Measurements from ENCODE around the gene GPR31.
"Not testable (repeated sequence)": the region's sequence is repeated elsewhere in the genome, so short reads cannot be mapped to it uniquely, and the experiment has no call there.

DNA sequence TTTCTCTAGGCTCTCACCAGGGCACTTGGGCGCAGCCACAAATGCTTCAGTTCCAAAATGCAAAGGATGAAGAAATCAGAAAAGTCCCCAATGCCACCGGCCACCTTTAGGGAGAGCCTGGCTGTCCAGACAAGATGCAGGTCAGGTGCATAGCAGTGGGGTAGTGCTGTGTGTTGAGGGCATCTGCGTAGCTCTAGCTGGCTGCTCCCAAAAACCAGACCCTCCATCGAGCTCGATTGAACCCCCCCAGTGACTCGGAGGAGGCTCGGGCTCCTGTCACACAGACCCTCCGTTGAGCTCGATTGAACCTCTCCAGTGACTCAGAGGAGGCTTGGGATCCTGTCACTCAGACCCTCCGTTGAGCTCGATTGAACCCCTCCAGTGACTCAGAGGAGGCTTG is 47.5 kb upstream of the GPR31 start:
- TF ChIP-seq, protein P1, sequence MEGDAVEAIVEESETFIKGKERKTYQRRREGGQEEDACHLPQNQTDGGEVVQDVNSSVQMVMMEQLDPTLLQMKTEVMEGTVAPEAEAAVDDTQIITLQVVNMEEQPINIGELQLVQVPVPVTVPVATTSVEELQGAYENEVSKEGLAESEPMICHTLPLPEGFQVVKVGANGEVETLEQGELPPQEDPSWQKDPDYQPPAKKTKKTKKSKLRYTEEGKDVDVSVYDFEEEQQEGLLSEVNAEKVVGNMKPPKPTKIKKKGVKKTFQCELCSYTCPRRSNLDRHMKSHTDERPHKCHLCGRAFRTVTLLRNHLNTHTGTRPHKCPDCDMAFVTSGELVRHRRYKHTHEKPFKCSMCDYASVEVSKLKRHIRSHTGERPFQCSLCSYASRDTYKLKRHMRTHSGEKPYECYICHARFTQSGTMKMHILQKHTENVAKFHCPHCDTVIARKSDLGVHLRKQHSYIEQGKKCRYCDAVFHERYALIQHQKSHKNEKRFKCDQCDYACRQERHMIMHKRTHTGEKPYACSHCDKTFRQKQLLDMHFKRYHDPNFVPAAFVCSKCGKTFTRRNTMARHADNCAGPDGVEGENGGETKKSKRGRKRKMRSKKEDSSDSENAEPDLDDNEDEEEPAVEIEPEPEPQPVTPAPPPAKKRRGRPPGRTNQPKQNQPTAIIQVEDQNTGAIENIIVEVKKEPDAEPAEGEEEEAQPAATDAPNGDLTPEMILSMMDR (IDR thresholded peaks at IDR 0.05; ENCODE audit: low read length), result not testable (repeated sequence)
- not testable (repeated sequence) for TF ChIP-seq EZH2 (optimal IDR thresholded peaks at IDR 0.05; ENCODE audit: low read depth, low read length)

All from MM.1S (cell line).